K562 (cell line): ENCODE results near the gene POU3F3. TPM values are rescaled to one million over a fixed set of nuclear protein-coding genes. Genes with fewer than 3 reads are reported as not detected.

Source experiments
- ATAC-seq: fragments of 200-7000 bp; cut with Tn5 transposase; 3 replicates; pipeline ENCODE4 v1.9.1; 2020; ENCODE audit warnings: moderate library complexity
- BruUV-seq: library from RNA; stranded (reverse); fragments of 400-500 nt; replicated peaks from 2 replicates; lab custom pipeline; 2021; lab: Mats Ljungman, UMichigan
- CTCF ChIA-PET: fragments of 300-600 bp; formaldehyde crosslinking; extraction: SDS; loops from one replicate; lab custom pipeline; 2021; ENCODE audit warnings: low intra/inter-chr PET ratio; lab: Yijun Ruan, JAX
- POLR2A ChIA-PET: fragments of 300-600, 350-650 bp; sonication (Branson Sonifier 250); formaldehyde crosslinking; extraction: SDS; loops from one replicate; lab custom pipeline; 2021; ENCODE audit warnings: antibody characterized with exemption, inconsistent platforms; lab: Yijun Ruan, JAX
- DNase-seq, 4 experiments: peaks; one replicate each; pipeline versions ENCODE4 v3.0.0 to v3.0.0-alpha.2; 2011 to 2018; ENCODE audit warnings: low spot score in 3 of 4, mixed read lengths in 3 of 4; ENCODE audit errors: extremely low read depth in 1 of 4
- FAIRE-seq: peaks from 2 replicates; lab custom pipeline; 2011; peaks lifted over from hg19 to GRCh38; lab: Jason Lieb, UNC
- H2AFZ ChIP-seq: 2 replicates; pipeline ENCODE4 v1.6.0; 2011; ENCODE audit warnings: low read depth, low read length, control low read depth, inconsistent platforms
- H3K27ac ChIP-seq: fragments of 200-600 bp; 3 replicates; pipeline ENCODE4 v1.8.0; 2011; ENCODE audit warnings: low read depth, mild to moderate bottlenecking, control low read depth, inconsistent platforms, low read length, moderate library complexity, mixed read lengths; ENCODE audit errors: extremely low read depth
- H3K27me3 ChIP-seq, 2 experiments: fragments of 300-600 bp in 1 of 2; 2 replicates in 1 of 2; 3 replicates in 1 of 2; pipeline versions ENCODE4 v1.6.0 to v1.8.0; 2011; ENCODE audit warnings: inconsistent platforms in 2 of 2, low read length in 2 of 2, mild to moderate bottlenecking in 1 of 2, mixed read lengths in 1 of 2, moderate library complexity in 1 of 2; ENCODE audit not compliant: control insufficient read depth in 2 of 2, insufficient read depth in 2 of 2
- H3K36me3 ChIP-seq: fragments of 300-600 bp; 3 replicates; pipeline ENCODE4 v1.8.0; 2011; ENCODE audit warnings: mild to moderate bottlenecking, low read length, inconsistent platforms; ENCODE audit not compliant: control insufficient read depth, insufficient read depth
- H3K4me1 ChIP-seq, 2 experiments: fragments of 200-600 bp in 1 of 2; replicated peaks in 1 of 2; 2 replicates in 1 of 2; 3 replicates in 1 of 2; pipeline versions ENCODE4 v1.5.1 to v1.8.0; 2011; ENCODE audit warnings: inconsistent platforms in 2 of 2, low read length in 2 of 2, mild to moderate bottlenecking in 1 of 2, mixed read lengths in 1 of 2, moderate library complexity in 1 of 2; ENCODE audit not compliant: control insufficient read depth in 2 of 2, insufficient read depth in 2 of 2
- H3K4me2 ChIP-seq: 2 replicates; pipeline ENCODE4 v1.6.1; 2011; ENCODE audit warnings: low read length, control low read depth, inconsistent platforms, mixed read lengths; ENCODE audit not compliant: insufficient read depth
- H3K4me3 ChIP-seq: fragments of 200-600 bp; sonication (generic), shearing (Covaris generic); 2 replicates; pipeline ENCODE4 v1.5.1; 2016; ENCODE audit warnings: control low read depth, inconsistent platforms
- H3K79me2 ChIP-seq: fragments of 200-600 bp; 3 replicates; pipeline ENCODE4 v1.8.0; 2011; ENCODE audit warnings: low read length, inconsistent platforms; ENCODE audit not compliant: control insufficient read depth, insufficient read depth
- H3K9ac ChIP-seq, 2 experiments: 2 replicates each; pipeline versions ENCODE4 v1.6.0 to v1.6.1; 2011; ENCODE audit warnings: low read depth in 2 of 2, low read length in 2 of 2, control low read depth in 1 of 2, inconsistent platforms in 1 of 2, mild to moderate bottlenecking in 1 of 2, mixed read lengths in 1 of 2; ENCODE audit not compliant: insufficient read depth in 1 of 2
- H3K9me1 ChIP-seq: one replicate; pipeline ENCODE4 v1.6.0; 2011; ENCODE audit warnings: inconsistent platforms, mild to moderate bottlenecking, low read length, moderate library complexity; ENCODE audit not compliant: control insufficient read depth, insufficient read depth
- H3K9me3 ChIP-seq: replicated peaks from 2 replicates; pipeline ENCODE4 v1.5.1; 2011; ENCODE audit warnings: low read depth, low read length, inconsistent platforms; ENCODE audit not compliant: control insufficient read depth, insufficient read depth
- H4K20me1 ChIP-seq: replicated peaks from 2 replicates; pipeline ENCODE4 v1.6.1; 2011; ENCODE audit warnings: low read length, inconsistent platforms, mixed read lengths; ENCODE audit not compliant: control insufficient read depth, insufficient read depth
- CBX2 ChIP-seq: fragments of 200-600 bp; sonication (generic); IDR thresholded peaks from one replicate; pipeline ENCODE4 v1.6.1; 2012; ENCODE audit warnings: mild to moderate bottlenecking, low read length, inconsistent platforms; ENCODE audit not compliant: insufficient read depth, poor library complexity, severe bottlenecking
- MTA1 ChIP-seq: fragments of 450-650 bp; IDR thresholded peaks from 2 replicates; pipeline ENCODE4 v1.6.1; 2017; ENCODE audit warnings: borderline replicate concordance
- ZNF518B ChIP-seq: fragments of 250-450 bp; sonication (Bioruptor Pico); IDR thresholded peaks from 2 replicates; pipeline ENCODE4 v1.5.0; 2021; ENCODE audit warnings: mild to moderate bottlenecking, moderate library complexity
- WGBS: fragments of 100-300 bp; shearing (Covaris generic); methylation state at CpG from one replicate; pipeline ENCODE4 v1.1.6; 2016; ENCODE audit warnings: low coverage, mixed read lengths; ENCODE audit not compliant: insufficient coverage; ENCODE audit errors: missing lambda C conversion rate; 5-methylcytosine and 5-hydroxymethylcytosine counted together
- in situ Hi-C: fragments of 300-500 bp; cut with MboI; formaldehyde crosslinking; loops from 4 replicates; pipeline ENCODE4 v1.15.0; 2018; ENCODE audit warnings: inconsistent platforms, mixed read lengths
- intact Hi-C: fragments of 100-400 bp; cut with micrococcal nuclease; formaldehyde crosslinking; loops from 2 replicates; pipeline ENCODE4 v1.14.2; 2022
- polyA plus RNA-seq, 8 experiments: library from polyadenylated mRNA; depleted of rRNA in 4 of 8; stranded (reverse) in 5 of 8; unstranded in 3 of 8; fragments of >200 nt; fragmentation: Nextera tagmentation in 2 of 8; fragmentation: Illumina TruSeq in 1 of 8; extraction: Ambion mirVana in 2 of 8; extraction: Trizol in 1 of 8; gene quantifications; 2 replicates each; pipeline versions ENCODE4 v1.2.1 to v1.2.3, GENCODE V29; 2011 to 2014; ENCODE audit warnings: inconsistent platforms in 1 of 8, missing spikeins in 1 of 8
- total RNA-seq, 7 experiments: library from RNA; depleted of rRNA in 6 of 7; stranded (reverse); fragments of >200 nt in 6 of 7; fragmentation: Illumina TruSeq in 2 of 7; extraction: Trizol in 2 of 7; gene quantifications; 2 replicates each; pipeline versions ENCODE4 v1.2.1 to v1.2.3, GENCODE V29; 2011 to 2021; ENCODE audit warnings: low replicate concordance in 1 of 7

The POU3F3 gene
- total and polyA plus RNA-seq, 9 of the 15 experiments (the other 6 are each of a cell fraction or from before 2014, with no cell fraction given), result not detected

DNA sequence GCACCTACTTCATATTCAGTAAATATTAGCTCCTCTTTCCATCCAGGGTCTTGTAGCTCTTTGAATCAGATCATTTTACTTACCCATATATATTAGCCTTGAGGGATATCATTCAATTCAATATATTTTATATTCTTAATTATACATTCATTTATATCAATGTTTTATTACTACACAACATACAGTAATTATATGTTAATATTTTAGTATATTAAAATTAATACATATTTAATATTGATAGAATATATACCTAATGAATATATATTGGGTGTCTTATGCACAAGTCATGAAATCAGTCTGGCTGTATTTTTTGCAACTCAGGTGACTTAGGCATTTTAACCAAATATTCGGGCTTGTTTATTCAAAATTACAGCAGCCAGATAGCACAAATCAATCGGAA is 37.2 kb downstream of the POU3F3 start:
- in situ Hi-C loops, result no loop called here
- FAIRE-seq (no peak), DNase-seq (no peak), ATAC-seq (no peak)
- Histone ChIP-seq H3K9me3 (no peaks in the 10 kb centered on the region), H3K79me2 (no peaks in the 10 kb centered on the region), H4K20me1 (no peaks in the 10 kb centered on the region), H3K4me1 (no peaks in the 10 kb centered on the region; a peak in 1 of 5 replicates), H3K36me3 (no peaks in the 10 kb centered on the region), H3K9me1 (no peaks in the 10 kb centered on the region), H3K9ac (no peak overlapping the region), H3K27ac (no peak overlapping the region), H3K4me3 (no peak overlapping the region), H3K4me2 (no peak overlapping the region), H3K27me3 (peaks cover 3 to 20% of the 10 kb centered on the region in 2 experiments; a peak in 3 of 5 replicates), H2AFZ (no peak overlapping the region)
- BruUV-seq, result no TSS peak
- ChIA-PET CTCF (no interaction called here), POLR2A (no interaction called here)
- 0% methylated on average over 2 of the region's 2 CpGs for WGBS
- TF ChIP-seq ZNF518B (CRISPR knock-in tag) (no peak), CBX2 (no peak), MTA1 (no peak)
- intact Hi-C loops, result no loop called here
